DND-41 (cell line): ENCODE measurements around the gene ZCCHC2.

ENCODE experiments used
- ATAC-seq: fragments of 200-7000 bp; cut with Tn5 transposase; 3 replicates; pipeline ENCODE4 v1.9.1; 2021; ENCODE audit warnings: low read depth; ENCODE audit not compliant: insufficient read depth
- DNase-seq: peaks from one replicate; pipeline ENCODE4 v3.0.0-alpha.2; 2020
- H2AFZ ChIP-seq: 2 replicates; pipeline ENCODE4 v1.6.0; 2012; ENCODE audit warnings: low read depth, low read length
- H3K27ac ChIP-seq: 2 replicates; pipeline ENCODE4 v1.5.1; 2012; ENCODE audit warnings: low read length, inconsistent platforms
- H3K27me3 ChIP-seq: fragments of 200-600 bp; sonication (generic); 2 replicates; pipeline ENCODE4 v1.6.0; 2012; ENCODE audit warnings: low read length, mild to moderate bottlenecking, inconsistent platforms; ENCODE audit not compliant: insufficient read depth, poor library complexity
- H3K36me3 ChIP-seq: 2 replicates; pipeline ENCODE4 v1.5.1; 2012; ENCODE audit warnings: low read length, inconsistent platforms; ENCODE audit not compliant: insufficient read depth
- H3K4me1 ChIP-seq: 2 replicates; pipeline ENCODE4 v1.5.1; 2012; ENCODE audit warnings: mild to moderate bottlenecking, low read length; ENCODE audit not compliant: insufficient read depth
- H3K4me2 ChIP-seq: 2 replicates; pipeline ENCODE4 v1.6.0; 2012; ENCODE audit warnings: mild to moderate bottlenecking, moderate library complexity, low read length, inconsistent platforms; ENCODE audit not compliant: insufficient read depth
- H3K4me3 ChIP-seq, 2 experiments: fragments of 200-600 bp in 1 of 2; shearing (Covaris generic) in 1 of 2; 2 replicates each; pipeline ENCODE4 v1.5.1; 2012 to 2016; ENCODE audit warnings: inconsistent platforms in 2 of 2, low read length in 2 of 2, mild to moderate bottlenecking in 2 of 2, low read depth in 1 of 2, moderate library complexity in 1 of 2
- H3K79me2 ChIP-seq: 2 replicates; pipeline ENCODE4 v1.6.0; 2012; ENCODE audit warnings: low read length, inconsistent platforms; ENCODE audit not compliant: insufficient read depth
- H3K9ac ChIP-seq: 2 replicates; pipeline ENCODE4 v1.6.0; 2012; ENCODE audit warnings: low read depth, mild to moderate bottlenecking, inconsistent platforms, low read length, moderate library complexity
- H3K9me3 ChIP-seq: 2 replicates; pipeline ENCODE4 v1.5.1; 2012; ENCODE audit warnings: low read length, moderate library complexity, mild to moderate bottlenecking, inconsistent platforms; ENCODE audit not compliant: insufficient read depth, severe bottlenecking
- H4K20me1 ChIP-seq: 2 replicates; pipeline ENCODE4 v1.6.0; 2012; ENCODE audit warnings: low read length; ENCODE audit not compliant: insufficient read depth
- CTCF ChIP-seq: IDR thresholded peaks from 2 replicates; pipeline ENCODE4 v1.5.1; 2012; ENCODE audit warnings: borderline replicate concordance, low read length, moderate library complexity, mild to moderate bottlenecking; ENCODE audit not compliant: poor library complexity, severe bottlenecking; ENCODE audit errors: extremely low read depth
- EZH2 ChIP-seq: IDR thresholded peaks from 3 replicates; pipeline ENCODE4 v1.6.1; 2012; ENCODE audit warnings: borderline replicate concordance, low read depth, mild to moderate bottlenecking, moderate library complexity, low read length, inconsistent platforms; ENCODE audit not compliant: severe bottlenecking

Gene ZCCHC2

GRCh38 chr18:62539284-62540165, 16.7 kb downstream of the ZCCHC2 start:
- Histone ChIP-seq H3K27ac (no peak overlapping the region), H3K9ac (no peak overlapping the region), H3K27me3 (no peaks in the 10 kb centered on the region), H2AFZ (no peak overlapping the region), H3K4me2 (no peak overlapping the region), H3K4me3 (no peak overlapping the region), H3K9me3 (no peaks in the 10 kb centered on the region), H4K20me1 (peaks cover 5% of the 10 kb centered on the region; the same call in 1 of the 2 replicates), H3K36me3 (peaks cover 38% of the 10 kb centered on the region), H3K79me2 (peaks cover 25% of the 10 kb centered on the region), H3K4me1 (no peaks in the 10 kb centered on the region)
- ATAC-seq (no peak), DNase-seq (no peak)
- TF ChIP-seq CTCF: no peak
- TF ChIP-seq EZH2: no peak

GRCh38 chr18:62543021-62543420, 20.2 kb downstream of the ZCCHC2 start:
- Histone ChIP-seq H4K20me1 (no peaks in the 10 kb centered on the region), H3K9me3 (no peaks in the 10 kb centered on the region), H3K4me2 (no peak overlapping the region), H3K36me3 (peaks cover 62% of the 10 kb centered on the region), H3K4me1 (no peaks in the 10 kb centered on the region), H3K79me2 (no peaks in the 10 kb centered on the region), H2AFZ (no peak overlapping the region), H3K9ac (no peak overlapping the region), H3K4me3 (no peak overlapping the region), H3K27me3 (no peaks in the 10 kb centered on the region), H3K27ac (no peak overlapping the region)
- TF ChIP-seq EZH2 (no peak), CTCF (no peak)
- no peak for ATAC-seq
- no peak for DNase-seq

GRCh38 chr18:62545098-62545497, 22.3 kb downstream of the ZCCHC2 start:
- Histone ChIP-seq H3K4me1 (no peaks in the 10 kb centered on the region), H3K9me3 (no peaks in the 10 kb centered on the region), H3K27me3 (no peaks in the 10 kb centered on the region), H3K36me3 (peaks cover 61% of the 10 kb centered on the region), H3K4me3 (no peak overlapping the region), H3K4me2 (no peak overlapping the region), H4K20me1 (no peaks in the 10 kb centered on the region), H3K9ac (no peak overlapping the region), H2AFZ (no peak overlapping the region), H3K79me2 (no peaks in the 10 kb centered on the region), H3K27ac (no peak overlapping the region)
- no peak for TF ChIP-seq EZH2
- no peak for TF ChIP-seq CTCF
- ATAC-seq (no peak), DNase-seq (no peak)
